ENCODE data around the gene C14orf132.

GRCh38 chr14:96066976-96067375, 27.8 kb downstream of the C14orf132 start:
- no peak for TF ChIP-seq EZH2phosphoT487 (IDR thresholded peaks at IDR 0.05; ENCODE audit: borderline replicate concordance)
- no peak for TF ChIP-seq CTCF (conservative IDR thresholded peaks at IDR 0.05; ENCODE audit: low read length)
